Bronchial epithelial cell (primary cell): ENCODE measurements around the gene TLCD4. TPM values are rescaled to one million over a fixed set of nuclear protein-coding genes. Genes with fewer than 3 reads are reported as not detected.

ENCODE experiments used
- DNase-seq: peaks from one replicate; pipeline ENCODE4 v3.0.0-alpha.2; 2010; ENCODE audit warnings: low read depth
- FAIRE-seq: peaks from 2 replicates; lab custom pipeline; 2011; peaks lifted over from hg19 to GRCh38; lab: Jason Lieb, UNC
- H3K27me3 ChIP-seq: 2 replicates; pipeline ENCODE4 v1.5.1; 2011; ENCODE audit warnings: low read length; ENCODE audit not compliant: control insufficient read depth, insufficient read depth
- H3K36me3 ChIP-seq: 2 replicates; pipeline ENCODE4 v1.5.1; 2011; ENCODE audit warnings: low read length; ENCODE audit not compliant: control insufficient read depth, insufficient read depth
- H3K4me3 ChIP-seq: 2 replicates; pipeline ENCODE4 v1.5.1; 2011; ENCODE audit warnings: mild to moderate bottlenecking, low read depth, low read length, control low read depth
- total RNA-seq: library from RNA; depleted of rRNA; stranded (reverse); fragments of >200 nt; gene quantifications from 2 replicates; pipeline ENCODE4 v1.2.1, GENCODE V29; 2014
- TF ChIP-seq, protein P1 (sequence below): IDR thresholded peaks from 2 replicates; pipeline ENCODE4 v1.5.1; 2011; ENCODE audit warnings: mild to moderate bottlenecking, moderate library complexity, low read length, control low read depth, inconsistent platforms; ENCODE audit not compliant: insufficient read depth, severe bottlenecking

Gene TLCD4
- total RNA-seq, 1 donor from 2014 or later: 0.53 TPM

DNA sequence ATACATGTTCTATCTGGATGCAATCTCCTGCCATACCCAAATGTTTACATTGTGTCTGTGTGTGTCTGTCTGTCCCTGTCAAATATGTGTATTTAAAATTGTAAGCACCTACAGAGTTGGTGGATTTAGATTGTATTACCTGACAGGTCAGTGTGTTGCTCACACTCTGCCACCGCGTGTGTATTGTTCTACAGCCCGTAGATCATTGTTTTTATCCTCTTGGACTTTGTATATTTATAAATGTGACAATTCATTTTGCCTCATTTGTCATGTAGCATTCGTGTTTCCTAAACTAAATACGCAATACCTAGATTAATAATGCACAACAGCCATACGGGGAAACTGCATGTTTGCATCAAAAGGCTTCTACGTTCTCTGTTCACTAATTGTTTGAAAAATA, 45.0 kb upstream of the TLCD4 start:
- TF ChIP-seq, protein P1, sequence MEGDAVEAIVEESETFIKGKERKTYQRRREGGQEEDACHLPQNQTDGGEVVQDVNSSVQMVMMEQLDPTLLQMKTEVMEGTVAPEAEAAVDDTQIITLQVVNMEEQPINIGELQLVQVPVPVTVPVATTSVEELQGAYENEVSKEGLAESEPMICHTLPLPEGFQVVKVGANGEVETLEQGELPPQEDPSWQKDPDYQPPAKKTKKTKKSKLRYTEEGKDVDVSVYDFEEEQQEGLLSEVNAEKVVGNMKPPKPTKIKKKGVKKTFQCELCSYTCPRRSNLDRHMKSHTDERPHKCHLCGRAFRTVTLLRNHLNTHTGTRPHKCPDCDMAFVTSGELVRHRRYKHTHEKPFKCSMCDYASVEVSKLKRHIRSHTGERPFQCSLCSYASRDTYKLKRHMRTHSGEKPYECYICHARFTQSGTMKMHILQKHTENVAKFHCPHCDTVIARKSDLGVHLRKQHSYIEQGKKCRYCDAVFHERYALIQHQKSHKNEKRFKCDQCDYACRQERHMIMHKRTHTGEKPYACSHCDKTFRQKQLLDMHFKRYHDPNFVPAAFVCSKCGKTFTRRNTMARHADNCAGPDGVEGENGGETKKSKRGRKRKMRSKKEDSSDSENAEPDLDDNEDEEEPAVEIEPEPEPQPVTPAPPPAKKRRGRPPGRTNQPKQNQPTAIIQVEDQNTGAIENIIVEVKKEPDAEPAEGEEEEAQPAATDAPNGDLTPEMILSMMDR: no peak
- no peak for FAIRE-seq
- DNase-seq: no peak
- peak overlapping the region; percentile 79 for H3K4me3 ChIP-seq
- H3K27me3 ChIP-seq: no peaks in the 10 kb centered on the region
- H3K36me3 ChIP-seq: peaks cover 2% of the 10 kb centered on the region

DNA sequence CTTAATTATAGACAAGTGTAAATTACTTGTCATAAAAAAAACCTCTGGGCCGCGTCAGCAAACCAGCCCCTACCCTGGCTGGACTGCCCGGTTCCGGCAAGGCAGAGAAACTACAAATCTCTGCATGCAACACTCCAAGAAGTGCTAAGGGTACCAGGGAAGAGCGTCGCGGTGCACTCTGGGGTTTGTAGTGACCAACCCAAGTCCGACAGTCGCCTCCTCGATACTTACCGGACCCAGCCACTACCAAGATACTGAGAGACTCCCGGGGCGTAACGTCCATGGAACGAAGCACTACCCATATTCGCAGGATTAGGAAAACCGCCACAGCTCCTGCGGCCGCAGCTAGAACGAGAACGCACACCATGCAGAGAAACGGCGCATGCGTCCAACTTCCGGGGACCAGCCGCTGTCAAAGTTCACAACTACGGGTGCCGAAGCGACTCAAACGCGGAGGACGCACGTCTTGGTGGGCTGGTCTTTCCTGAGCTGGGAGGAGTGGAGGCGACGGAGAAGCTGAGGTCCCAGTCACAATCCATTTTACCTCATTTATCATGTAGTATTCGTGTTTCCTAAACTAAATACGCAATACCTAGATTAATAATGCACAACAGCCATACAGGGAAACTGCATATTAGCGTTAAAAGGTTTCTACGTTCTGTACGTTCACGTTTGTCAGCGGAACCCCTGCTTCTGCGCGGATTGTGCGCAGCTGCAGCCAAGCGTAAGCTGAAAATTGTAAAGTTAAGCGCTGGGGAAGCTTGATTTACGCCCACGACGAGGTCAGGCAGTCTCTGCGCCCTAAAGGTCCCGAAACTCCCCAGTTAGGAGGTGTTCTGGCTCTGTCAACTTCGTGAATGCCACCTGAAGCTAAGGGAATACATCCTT, 44.4 kb upstream of the TLCD4 start, which contains the start of gene ALG14:
ALG14 (minus strand) TSS at position 420 of the 888 bp plus-strand sequence; CDS start at position 367, 53 bp downstream.
- peak within 1 kb of the TSS; percentile 79 for H3K4me3 ChIP-seq
- TF ChIP-seq, protein P1: no peak
- no peaks in the 10 kb centered on the region for H3K27me3 ChIP-seq
- FAIRE-seq (no peak), DNase-seq (peak; percentile 91)
- H3K36me3 ChIP-seq: peaks cover 2% of the 10 kb centered on the region

- FAIRE-seq (no peak), DNase-seq (no peak)
- Histone ChIP-seq H3K4me3 (peak overlapping the region; percentile 79), H3K36me3 (peaks cover 2% of the 10 kb centered on the region), H3K27me3 (no peaks in the 10 kb centered on the region)
- TF ChIP-seq, protein P1: no peak
These were observed 43.7 kb upstream of the TLCD4 start for GRCh38 chr1:95073446-95073845.

DNA sequence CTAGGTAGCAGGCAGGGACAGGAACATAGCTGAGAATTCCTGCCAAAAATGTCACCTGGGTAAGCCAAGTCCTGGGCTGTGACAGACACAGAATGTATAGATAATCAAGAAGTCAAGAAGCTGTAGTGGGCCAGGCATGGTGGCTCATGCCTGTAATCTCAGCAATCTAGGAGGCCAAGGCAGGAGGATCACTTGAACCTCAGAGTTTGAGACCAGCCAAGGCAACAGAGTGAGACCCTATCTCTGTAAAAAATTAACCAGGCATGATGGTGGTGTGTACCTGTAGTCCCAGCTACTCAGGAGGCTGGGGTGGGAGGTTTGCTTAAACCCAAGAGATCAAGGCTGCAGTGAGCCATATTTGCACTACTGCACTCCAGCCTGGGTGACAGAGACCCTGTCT, 41.1 kb upstream of the TLCD4 start:
- TF ChIP-seq, protein P1: no peak
- H3K36me3 ChIP-seq: peaks cover 2% of the 10 kb centered on the region
- no peak overlapping the region for H3K4me3 ChIP-seq
- DNase-seq (no peak), FAIRE-seq (no peak)
- no peaks in the 10 kb centered on the region for H3K27me3 ChIP-seq

DNA sequence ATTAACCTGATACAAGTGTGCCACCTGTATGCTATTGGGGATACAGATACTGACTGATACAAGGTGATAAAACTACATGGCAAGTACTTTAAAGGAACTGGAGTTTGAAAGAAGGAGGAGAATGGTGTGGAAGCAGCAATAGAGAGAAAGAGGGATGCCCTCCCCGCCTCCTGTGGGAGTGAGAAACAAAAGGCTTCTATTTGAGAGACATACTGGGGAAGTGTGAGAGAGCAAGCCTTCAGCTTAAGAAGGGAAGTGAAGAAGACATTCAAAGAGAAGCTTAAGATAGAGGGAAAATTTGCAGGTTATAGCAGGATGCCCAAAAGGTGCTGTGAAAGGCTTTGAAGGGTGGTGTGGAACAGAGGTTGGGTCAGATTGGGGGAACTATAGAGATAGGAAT, 36.7 kb upstream of the TLCD4 start:
- DNase-seq (no peak), FAIRE-seq (no peak)
- Histone ChIP-seq H3K27me3 (no peaks in the 10 kb centered on the region), H3K36me3 (no peaks in the 10 kb centered on the region), H3K4me3 (no peak overlapping the region)
- TF ChIP-seq, protein P1: no peak

DNA sequence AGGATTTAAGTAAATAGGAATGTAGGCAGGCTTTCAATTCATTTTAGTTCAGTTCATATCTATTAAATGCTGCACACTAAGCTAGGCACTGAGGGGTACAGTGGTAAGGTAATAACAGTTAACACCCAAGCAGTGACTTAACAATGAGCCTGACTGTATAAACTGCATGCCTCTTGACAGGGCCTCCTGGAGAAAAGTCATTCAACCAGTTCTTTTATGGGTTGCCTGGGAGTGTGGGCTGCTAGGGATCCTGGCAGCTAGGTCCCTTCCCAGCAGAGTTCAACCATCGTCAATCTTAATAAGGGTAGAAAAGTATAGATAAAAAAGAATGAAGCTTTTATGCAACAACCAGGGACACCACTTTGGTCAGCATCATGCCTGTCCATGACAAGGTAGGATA, 36.3 kb upstream of the TLCD4 start:
- TF ChIP-seq, protein P1: no peak
- DNase-seq (no peak), FAIRE-seq (no peak)
- Histone ChIP-seq H3K4me3 (no peak overlapping the region), H3K27me3 (no peaks in the 10 kb centered on the region), H3K36me3 (no peaks in the 10 kb centered on the region)
